Measurements from ENCODE around the gene CHPF.

The CHPF gene

GRCh38 chr2:219543596-219544358 is at the start of gene CHPF, which contains the start of gene TMEM198:
CHPF (minus strand) TSS chr2:219543809; CDS start chr2:219543538, 271 bp downstream.
TMEM198 (plus strand) TSS chr2:219544028; CDS start chr2:219544728, 700 bp downstream.
- H3K9ac ChIP-seq (ENCODE audit: low read length), result peak within 1 kb of the TSS; percentile 55
- peaks cover 14% of the 10 kb centered on the region for H3K4me1 ChIP-seq (ENCODE audit: control insufficient read depth, insufficient read depth, low read length)
- no peaks in the 10 kb centered on the region for H3K9me3 ChIP-seq (ENCODE audit: control insufficient read depth, insufficient read depth, low read depth, low read length)
- peak within 1 kb of the TSS; percentile 60; the same call in 1 of the 2 replicates for H3K27ac ChIP-seq (ENCODE audit: low read depth, low read length)
- H3K4me3 ChIP-seq (ENCODE audit: low read depth, low read length), result peak within 1 kb of the TSS; percentile 91
- peaks cover 26% of the 10 kb centered on the region for H3K27me3 ChIP-seq (ENCODE audit: control insufficient read depth, insufficient read depth, low read length)
- peaks cover 38% of the 10 kb centered on the region for H3K36me3 ChIP-seq (ENCODE audit: control insufficient read depth, insufficient read depth, low read length)

- Histone ChIP-seq H3K4me1 (ENCODE audit: control insufficient read depth, insufficient read depth, low read length) (peaks cover 18% of the 10 kb centered on the region), H3K36me3 (ENCODE audit: control insufficient read depth, insufficient read depth, low read length) (no peaks in the 10 kb centered on the region), H3K9ac (ENCODE audit: low read length) (no peak overlapping the region), H3K4me3 (ENCODE audit: low read depth, low read length) (no peak overlapping the region), H3K27ac (ENCODE audit: low read depth, low read length) (no peak overlapping the region), H3K27me3 (ENCODE audit: control insufficient read depth, insufficient read depth, low read length) (no peaks in the 10 kb centered on the region), H3K9me3 (ENCODE audit: control insufficient read depth, insufficient read depth, low read depth, low read length) (no peaks in the 10 kb centered on the region)
Measured at GRCh38 chr2:219593154-219593553, 49.5 kb upstream of the CHPF start.

- Histone ChIP-seq H3K9me3 (ENCODE audit: control insufficient read depth, insufficient read depth, low read depth, low read length) (no peaks in the 10 kb centered on the region), H3K36me3 (ENCODE audit: control insufficient read depth, insufficient read depth, low read length) (no peaks in the 10 kb centered on the region), H3K27me3 (ENCODE audit: control insufficient read depth, insufficient read depth, low read length) (no peaks in the 10 kb centered on the region), H3K4me3 (ENCODE audit: low read depth, low read length) (no peak overlapping the region), H3K4me1 (ENCODE audit: control insufficient read depth, insufficient read depth, low read length) (peaks cover 17% of the 10 kb centered on the region), H3K9ac (ENCODE audit: low read length) (no peak overlapping the region), H3K27ac (ENCODE audit: low read depth, low read length) (no peak overlapping the region)
Measured at GRCh38 chr2:219592736-219593135, 49.1 kb upstream of the CHPF start.

- H3K9ac ChIP-seq (ENCODE audit: low read length), result no peak overlapping the region
- peaks cover 8% of the 10 kb centered on the region for H3K4me1 ChIP-seq (ENCODE audit: control insufficient read depth, insufficient read depth, low read length)
- H3K27ac ChIP-seq (ENCODE audit: low read depth, low read length), result no peak overlapping the region
- peaks cover 7% of the 10 kb centered on the region for H3K27me3 ChIP-seq (ENCODE audit: control insufficient read depth, insufficient read depth, low read length)
- H3K9me3 ChIP-seq (ENCODE audit: control insufficient read depth, insufficient read depth, low read depth, low read length), result no peaks in the 10 kb centered on the region
- H3K4me3 ChIP-seq (ENCODE audit: low read depth, low read length), result no peak overlapping the region
- no peaks in the 10 kb centered on the region for H3K36me3 ChIP-seq (ENCODE audit: control insufficient read depth, insufficient read depth, low read length)
Measured at GRCh38 chr2:219591091-219591490, 47.5 kb upstream of the CHPF start.

- Histone ChIP-seq H3K4me3 (ENCODE audit: low read depth, low read length) (no peak overlapping the region), H3K9ac (ENCODE audit: low read length) (no peak overlapping the region), H3K27me3 (ENCODE audit: control insufficient read depth, insufficient read depth, low read length) (peaks cover 8% of the 10 kb centered on the region; the same call in 1 of the 2 replicates), H3K27ac (ENCODE audit: low read depth, low read length) (no peak overlapping the region), H3K36me3 (ENCODE audit: control insufficient read depth, insufficient read depth, low read length) (no peaks in the 10 kb centered on the region), H3K9me3 (ENCODE audit: control insufficient read depth, insufficient read depth, low read depth, low read length) (no peaks in the 10 kb centered on the region), H3K4me1 (ENCODE audit: control insufficient read depth, insufficient read depth, low read length) (peaks cover 27% of the 10 kb centered on the region)
Measured at GRCh38 chr2:219581346-219581745, 37.7 kb upstream of the CHPF start.

GRCh38 chr2:219578811-219579613 is 35.4 kb upstream of the CHPF start:
- H3K36me3 ChIP-seq (ENCODE audit: control insufficient read depth, insufficient read depth, low read length), result no peaks in the 10 kb centered on the region
- no peak overlapping the region for H3K4me3 ChIP-seq (ENCODE audit: low read depth, low read length)
- H3K9me3 ChIP-seq (ENCODE audit: control insufficient read depth, insufficient read depth, low read depth, low read length), result no peaks in the 10 kb centered on the region
- no peak overlapping the region for H3K9ac ChIP-seq (ENCODE audit: low read length)
- H3K27me3 ChIP-seq (ENCODE audit: control insufficient read depth, insufficient read depth, low read length), result 0 out of 2 replicates have a peak, but pooled peaks cover 6% of the 10 kb centered on the region
- peaks cover 37% of the 10 kb centered on the region for H3K4me1 ChIP-seq (ENCODE audit: control insufficient read depth, insufficient read depth, low read length)
- no peak overlapping the region for H3K27ac ChIP-seq (ENCODE audit: low read depth, low read length)

GRCh38 chr2:219576505-219577388 is 33.1 kb upstream of the CHPF start:
- Histone ChIP-seq H3K9me3 (ENCODE audit: control insufficient read depth, insufficient read depth, low read depth, low read length) (no peaks in the 10 kb centered on the region), H3K27ac (ENCODE audit: low read depth, low read length) (no peak overlapping the region), H3K27me3 (ENCODE audit: control insufficient read depth, insufficient read depth, low read length) (0 out of 2 replicates have a peak, but pooled peaks cover 6% of the 10 kb centered on the region), H3K4me3 (ENCODE audit: low read depth, low read length) (peak overlapping the region; percentile 40), H3K36me3 (ENCODE audit: control insufficient read depth, insufficient read depth, low read length) (no peaks in the 10 kb centered on the region), H3K9ac (ENCODE audit: low read length) (no peak overlapping the region), H3K4me1 (ENCODE audit: control insufficient read depth, insufficient read depth, low read length) (peaks cover 49% of the 10 kb centered on the region)

- Histone ChIP-seq H3K4me3 (ENCODE audit: low read depth, low read length) (no peak overlapping the region), H3K36me3 (ENCODE audit: control insufficient read depth, insufficient read depth, low read length) (no peaks in the 10 kb centered on the region), H3K27ac (ENCODE audit: low read depth, low read length) (no peak overlapping the region), H3K4me1 (ENCODE audit: control insufficient read depth, insufficient read depth, low read length) (peaks cover 52% of the 10 kb centered on the region), H3K9me3 (ENCODE audit: control insufficient read depth, insufficient read depth, low read depth, low read length) (no peaks in the 10 kb centered on the region), H3K27me3 (ENCODE audit: control insufficient read depth, insufficient read depth, low read length) (0 out of 2 replicates have a peak, but pooled peaks cover 6% of the 10 kb centered on the region), H3K9ac (ENCODE audit: low read length) (no peak overlapping the region)
Measured at GRCh38 chr2:219575566-219576504, 32.2 kb upstream of the CHPF start.

- Histone ChIP-seq H3K9me3 (ENCODE audit: control insufficient read depth, insufficient read depth, low read depth, low read length) (no peaks in the 10 kb centered on the region), H3K27ac (ENCODE audit: low read depth, low read length) (no peak overlapping the region), H3K9ac (ENCODE audit: low read length) (no peak overlapping the region), H3K27me3 (ENCODE audit: control insufficient read depth, insufficient read depth, low read length) (peaks cover 13% of the 10 kb centered on the region; the same call in 1 of the 2 replicates), H3K36me3 (ENCODE audit: control insufficient read depth, insufficient read depth, low read length) (peaks cover 2% of the 10 kb centered on the region; the same call in 1 of the 2 replicates), H3K4me3 (ENCODE audit: low read depth, low read length) (no peak overlapping the region), H3K4me1 (ENCODE audit: control insufficient read depth, insufficient read depth, low read length) (peaks cover 58% of the 10 kb centered on the region)
Measured at GRCh38 chr2:219574484-219575311, 31.1 kb upstream of the CHPF start.

Data from HUES6 (cell line).